CD4-positive, alpha-beta T cell treated with Interleukin-10 for 1 hour (primary cell): ENCODE results near the gene HAS3.
"Not testable (repeated sequence)": the region's sequence is repeated elsewhere in the genome, so short reads cannot be mapped to it uniquely, and the experiment has no call there.

Source experiments
- DNase-seq: peaks from one replicate; pipeline ENCODE4 v3.0.0-alpha.2; 2020

Gene HAS3, protein sequence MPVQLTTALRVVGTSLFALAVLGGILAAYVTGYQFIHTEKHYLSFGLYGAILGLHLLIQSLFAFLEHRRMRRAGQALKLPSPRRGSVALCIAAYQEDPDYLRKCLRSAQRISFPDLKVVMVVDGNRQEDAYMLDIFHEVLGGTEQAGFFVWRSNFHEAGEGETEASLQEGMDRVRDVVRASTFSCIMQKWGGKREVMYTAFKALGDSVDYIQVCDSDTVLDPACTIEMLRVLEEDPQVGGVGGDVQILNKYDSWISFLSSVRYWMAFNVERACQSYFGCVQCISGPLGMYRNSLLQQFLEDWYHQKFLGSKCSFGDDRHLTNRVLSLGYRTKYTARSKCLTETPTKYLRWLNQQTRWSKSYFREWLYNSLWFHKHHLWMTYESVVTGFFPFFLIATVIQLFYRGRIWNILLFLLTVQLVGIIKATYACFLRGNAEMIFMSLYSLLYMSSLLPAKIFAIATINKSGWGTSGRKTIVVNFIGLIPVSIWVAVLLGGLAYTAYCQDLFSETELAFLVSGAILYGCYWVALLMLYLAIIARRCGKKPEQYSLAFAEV

DNA sequence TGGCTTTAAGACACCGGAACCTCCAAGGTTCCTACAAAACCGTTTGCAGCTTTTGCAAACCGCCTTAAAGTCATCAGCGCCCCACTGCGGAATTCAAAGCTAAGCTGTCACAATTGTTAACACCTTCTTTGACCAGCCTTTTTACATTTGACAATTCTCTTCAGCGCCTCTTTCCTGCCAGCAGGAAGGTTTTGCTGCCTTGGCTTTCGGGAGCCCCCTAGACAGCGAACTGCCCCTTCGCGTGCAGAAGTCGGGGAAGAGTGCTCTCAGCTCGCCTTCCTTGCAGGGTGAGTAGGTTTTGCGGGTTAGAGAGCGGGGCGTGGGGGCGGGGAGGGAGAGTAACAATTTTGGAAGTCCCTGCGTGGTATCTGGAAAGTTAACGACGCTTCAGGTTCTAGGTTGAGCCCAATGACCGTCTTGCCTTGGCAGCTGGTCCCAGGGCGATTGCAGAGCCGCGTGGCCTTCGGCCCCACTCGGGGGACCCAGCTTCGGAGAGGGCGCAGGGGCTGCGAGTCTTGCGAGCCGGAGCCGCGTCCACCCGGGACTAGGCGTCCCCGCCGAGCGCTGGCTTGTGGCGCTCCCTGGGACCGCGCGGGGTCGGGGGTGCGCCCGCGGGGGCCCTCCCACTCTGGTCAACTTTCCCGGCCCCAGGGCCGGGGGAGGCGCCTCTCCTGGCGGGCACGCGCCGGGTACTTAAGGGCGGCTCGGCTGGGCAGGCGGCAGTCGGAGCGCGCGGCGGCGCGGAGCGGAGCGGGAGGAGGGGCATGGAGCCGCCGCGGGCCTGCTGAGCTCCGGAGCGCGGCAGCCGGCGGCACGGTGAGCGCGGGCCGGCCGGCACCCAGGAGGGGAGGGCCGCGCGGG is at the start of gene HAS3:
HAS3 (plus strand) TSS at position 153 of the 861 bp plus-strand sequence. CDS start 3,743 bp downstream, outside the sequence.
- peak; percentile 15 for DNase-seq

DNA sequence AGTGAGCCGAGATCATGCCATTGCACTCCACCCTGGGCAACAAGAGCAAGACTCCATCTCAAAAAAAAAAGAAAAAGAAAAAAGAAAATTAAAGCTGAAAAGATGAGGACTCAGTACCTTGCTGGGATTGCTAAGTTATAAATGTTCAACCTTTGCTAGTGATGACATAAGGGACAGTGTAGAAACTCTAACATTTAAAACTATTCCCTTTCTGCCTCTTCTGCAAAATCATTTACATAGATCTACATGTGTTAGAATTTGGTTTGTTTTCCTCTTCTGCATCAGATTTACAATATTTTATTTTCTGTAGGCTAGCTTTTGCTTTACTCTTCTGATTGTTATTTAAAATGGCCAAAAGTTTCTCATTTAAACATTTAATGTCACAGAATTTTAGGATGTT is 49.5 kb upstream of the HAS3 start:
- no peak for DNase-seq

DNA sequence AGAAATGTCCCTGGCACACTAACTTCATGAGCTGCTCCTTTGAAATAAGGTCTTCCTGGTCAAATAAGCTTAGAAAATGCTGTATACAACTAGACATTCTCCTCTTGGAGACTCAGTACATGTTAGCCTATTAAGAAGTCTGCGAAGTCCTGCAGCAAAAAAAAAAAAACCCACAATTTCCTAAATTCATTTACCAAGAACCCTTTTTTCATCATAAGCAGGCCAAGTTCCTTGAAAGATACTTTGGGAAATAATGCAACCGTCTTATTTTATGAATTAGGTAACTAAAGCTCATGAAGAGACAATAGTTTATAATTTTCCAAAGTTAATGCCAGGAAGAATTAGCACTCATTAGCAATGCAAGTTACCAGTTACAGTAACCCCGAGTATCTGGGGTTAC is 49.0 kb upstream of the HAS3 start:
- DNase-seq = no peak

- no peak for DNase-seq
These were observed 47.8 kb upstream of the HAS3 start for GRCh38 chr16:69057400-69058378.

DNA sequence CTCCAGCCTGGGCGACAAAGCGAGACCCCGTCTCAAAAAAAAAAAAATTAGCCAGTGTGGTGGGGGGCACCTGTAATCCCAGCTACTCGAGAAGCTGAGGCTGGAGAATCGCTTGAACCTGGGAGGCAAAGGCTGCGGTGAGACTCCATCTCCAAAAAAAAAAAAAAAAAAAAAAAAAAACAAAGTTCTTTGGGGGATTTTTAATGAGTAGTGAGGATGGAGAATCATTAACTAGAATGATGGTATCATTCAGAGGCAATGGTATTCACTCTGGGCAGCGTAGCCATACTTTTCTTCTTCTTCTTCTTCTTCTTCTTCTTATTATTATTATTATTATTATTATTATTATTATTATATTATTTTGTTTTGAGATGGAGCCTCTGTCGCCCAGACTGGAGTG is 42.0 kb upstream of the HAS3 start:
- not testable (repeated sequence) for DNase-seq

- DNase-seq = no peak
These were observed 41.2 kb upstream of the HAS3 start for GRCh38 chr16:69064124-69064763.

GRCh38 chr16:69064764-69065313 is 40.6 kb upstream of the HAS3 start:
- DNase-seq = no peak

DNA sequence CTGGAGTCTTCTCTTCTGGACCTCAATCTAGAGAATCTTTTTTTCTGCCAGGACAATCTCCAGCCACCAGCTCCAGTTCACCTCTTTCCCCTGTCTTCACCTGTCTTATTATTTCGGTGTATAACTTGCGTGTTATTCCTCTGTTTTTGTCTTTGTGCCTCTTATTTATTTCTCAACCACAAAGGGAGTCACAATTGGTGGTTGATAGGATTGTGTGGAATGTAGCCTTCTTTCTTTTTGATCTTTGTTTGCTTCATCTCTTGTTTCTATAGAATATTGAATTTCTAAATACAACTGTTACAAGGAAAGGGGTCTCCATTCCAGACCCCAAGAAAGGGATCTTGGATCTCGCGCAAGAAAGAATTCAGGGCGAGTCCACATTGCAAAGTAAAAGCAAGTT is 35.9 kb upstream of the HAS3 start:
- no peak for DNase-seq

DNA sequence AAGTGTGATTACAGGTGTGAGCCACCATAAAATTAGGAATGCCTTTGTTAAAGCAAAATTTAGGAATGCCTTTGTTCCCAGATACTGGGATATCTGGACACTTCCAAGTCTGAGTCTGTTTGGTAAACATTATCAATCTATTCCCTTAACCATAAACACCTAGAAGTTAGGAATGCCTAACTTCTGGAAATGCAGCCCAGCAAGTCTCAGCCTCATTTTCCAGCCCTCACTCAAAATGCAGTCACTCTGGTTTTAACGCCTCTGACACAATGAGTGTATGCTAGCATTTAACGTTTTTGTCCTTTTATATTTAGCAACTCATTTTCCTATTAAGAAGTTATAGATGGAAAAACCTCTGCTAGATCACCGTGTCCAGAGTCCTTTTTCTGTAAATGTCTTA is 34.4 kb upstream of the HAS3 start:
- no peak for DNase-seq

DNA sequence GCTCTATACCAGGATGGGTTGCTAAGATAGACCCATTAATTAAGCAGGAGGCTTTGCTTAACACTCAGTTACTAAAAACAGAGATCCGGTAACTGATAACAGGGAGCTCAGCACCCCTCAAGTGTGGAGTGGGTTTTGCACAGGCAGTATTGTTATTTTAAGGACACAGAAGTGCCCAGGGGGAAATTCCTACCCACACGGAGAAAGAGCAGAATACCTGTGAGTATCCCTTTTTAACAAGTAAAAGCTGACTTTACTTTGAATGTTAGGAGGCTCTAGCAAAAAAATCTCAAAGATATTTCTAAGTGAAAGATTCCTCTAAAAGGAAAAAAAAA is 32.8 kb upstream of the HAS3 start:
- no peak for DNase-seq

- DNase-seq = no peak
These were observed 32.2 kb upstream of the HAS3 start for GRCh38 chr16:69073181-69073702.

DNA sequence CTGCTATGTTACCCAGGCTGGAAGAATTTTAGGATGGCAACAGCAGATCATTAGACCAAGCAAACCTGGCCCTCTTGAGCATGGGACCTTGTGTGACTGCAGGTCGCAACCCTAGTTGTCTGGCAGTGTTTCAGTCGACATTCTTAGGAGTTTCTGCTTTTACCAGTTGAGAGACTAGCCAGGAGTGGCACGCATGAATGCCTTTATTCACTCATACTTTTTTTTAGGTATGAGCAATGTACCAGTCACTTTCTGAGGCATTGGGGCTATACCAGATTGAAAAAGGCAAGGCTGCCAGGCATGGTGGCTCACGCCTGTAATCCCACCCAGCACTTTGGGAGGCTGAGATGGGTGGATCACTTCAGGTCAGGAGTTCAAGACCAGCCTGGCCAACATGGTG is 28.2 kb upstream of the HAS3 start:
- no peak for DNase-seq

DNA sequence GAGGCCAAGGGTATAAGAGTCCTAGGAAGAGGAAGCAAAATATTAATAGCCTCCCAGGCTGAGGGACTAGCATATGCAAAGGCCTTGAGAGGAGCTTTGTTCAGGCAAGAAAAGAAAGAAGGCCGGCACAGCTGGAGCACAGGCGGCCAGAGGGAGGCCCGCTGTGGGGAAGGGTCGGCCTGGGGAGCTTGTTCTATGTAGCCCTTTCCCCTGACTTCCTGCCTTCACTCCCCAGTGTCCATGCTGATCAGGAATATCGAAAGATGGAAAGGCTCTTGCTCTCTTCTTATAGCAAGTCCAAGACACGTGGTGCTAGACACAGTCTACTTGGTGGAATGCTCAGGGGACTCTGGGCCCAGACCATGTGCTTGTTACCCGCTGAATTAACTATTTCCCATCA is 27.4 kb upstream of the HAS3 start:
- no peak for DNase-seq

- no peak for DNase-seq
These were observed 25.8 kb upstream of the HAS3 start for GRCh38 chr16:69079697-69080096.

DNA sequence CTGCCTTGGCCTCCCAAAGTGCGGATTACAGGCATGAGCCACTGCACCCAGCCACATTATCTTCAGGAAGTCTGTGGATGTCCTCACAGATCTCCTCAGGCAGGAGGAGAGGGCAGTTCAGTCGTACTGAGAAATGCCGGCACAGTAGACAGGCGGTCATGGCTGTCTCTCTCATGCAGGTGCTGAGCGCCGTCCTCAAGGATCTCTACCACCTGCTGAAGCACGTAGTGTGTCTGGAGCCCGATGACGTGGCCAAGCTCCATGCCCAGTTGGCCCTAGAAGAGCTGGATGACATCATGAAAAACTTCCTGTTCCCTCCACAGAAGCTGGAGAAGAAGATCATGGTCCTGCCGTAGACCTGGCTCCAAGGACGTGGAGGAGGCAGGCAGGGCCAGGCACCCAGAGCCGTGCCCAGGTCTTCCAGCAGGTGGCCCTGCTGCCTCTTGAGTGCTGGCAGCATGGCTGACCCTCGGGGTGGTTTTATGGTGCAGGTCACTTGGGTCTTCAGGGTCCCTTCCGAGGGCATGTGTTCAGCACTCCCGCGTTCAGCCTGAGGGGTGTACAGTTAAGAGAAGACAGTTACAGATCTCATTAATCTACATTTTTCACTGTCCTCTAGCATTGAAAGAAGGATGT is 22.0 kb upstream of the HAS3 start:
- DNase-seq = no peak

- DNase-seq = no peak
These were observed 21.2 kb upstream of the HAS3 start for GRCh38 chr16:69084289-69084688.

GRCh38 chr16:69085032-69085695 is 20.3 kb upstream of the HAS3 start:
- no peak for DNase-seq

DNA sequence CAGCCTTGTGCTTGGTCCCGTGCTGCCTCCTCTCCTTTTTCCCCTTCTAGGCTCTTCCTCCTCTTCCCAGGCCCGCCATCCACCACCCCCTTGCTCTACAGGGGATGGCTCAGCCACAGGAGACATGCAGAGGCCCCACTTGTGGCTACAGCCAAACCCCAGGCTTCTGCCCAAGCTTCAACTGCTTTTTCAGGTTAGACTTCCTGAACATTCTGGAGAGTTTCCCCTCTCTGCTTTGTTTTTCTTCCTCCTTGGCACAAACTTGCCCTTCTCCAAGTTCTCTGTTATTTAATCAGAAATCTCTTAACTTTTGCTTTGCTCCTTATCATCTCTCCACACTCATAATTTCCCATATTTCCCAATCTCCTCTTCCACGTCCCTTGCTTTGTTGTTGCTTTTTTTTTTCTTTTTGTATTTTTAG is 18.3 kb upstream of the HAS3 start:
- DNase-seq = no peak

- no peak for DNase-seq
These were observed 16.8 kb upstream of the HAS3 start for GRCh38 chr16:69088684-69089083.
